Keratinocyte (primary cell): ENCODE measurements around the gene GALNT2.

Experiments used
- EZH2 ChIP-seq: IDR thresholded peaks from one replicate; pipeline ENCODE4 v1.6.1; 2012; ENCODE audit warnings: inconsistent platforms, mild to moderate bottlenecking, low read length, moderate library complexity
- TF ChIP-seq, protein P1 (sequence below), 3 experiments: IDR thresholded peaks in 1 of 3; conservative IDR thresholded peaks in 1 of 3; optimal IDR thresholded peaks in 1 of 3; 2 replicates in 2 of 3; 3 replicates in 1 of 3; pipeline versions ENCODE3 to v1.5.1; 2011; ENCODE audit warnings: low read length in 3 of 3, mild to moderate bottlenecking in 3 of 3, moderate library complexity in 2 of 3, control low read depth in 1 of 3, inconsistent platforms in 1 of 3; ENCODE audit not compliant: insufficient read depth in 2 of 3; ENCODE audit errors: extremely low read depth in 1 of 3

GRCh38 chr1:230261928-230262650, 195.1 kb downstream of the GALNT2 start:
- TF ChIP-seq, protein P1, sequence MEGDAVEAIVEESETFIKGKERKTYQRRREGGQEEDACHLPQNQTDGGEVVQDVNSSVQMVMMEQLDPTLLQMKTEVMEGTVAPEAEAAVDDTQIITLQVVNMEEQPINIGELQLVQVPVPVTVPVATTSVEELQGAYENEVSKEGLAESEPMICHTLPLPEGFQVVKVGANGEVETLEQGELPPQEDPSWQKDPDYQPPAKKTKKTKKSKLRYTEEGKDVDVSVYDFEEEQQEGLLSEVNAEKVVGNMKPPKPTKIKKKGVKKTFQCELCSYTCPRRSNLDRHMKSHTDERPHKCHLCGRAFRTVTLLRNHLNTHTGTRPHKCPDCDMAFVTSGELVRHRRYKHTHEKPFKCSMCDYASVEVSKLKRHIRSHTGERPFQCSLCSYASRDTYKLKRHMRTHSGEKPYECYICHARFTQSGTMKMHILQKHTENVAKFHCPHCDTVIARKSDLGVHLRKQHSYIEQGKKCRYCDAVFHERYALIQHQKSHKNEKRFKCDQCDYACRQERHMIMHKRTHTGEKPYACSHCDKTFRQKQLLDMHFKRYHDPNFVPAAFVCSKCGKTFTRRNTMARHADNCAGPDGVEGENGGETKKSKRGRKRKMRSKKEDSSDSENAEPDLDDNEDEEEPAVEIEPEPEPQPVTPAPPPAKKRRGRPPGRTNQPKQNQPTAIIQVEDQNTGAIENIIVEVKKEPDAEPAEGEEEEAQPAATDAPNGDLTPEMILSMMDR (optimal IDR thresholded peaks at IDR 0.05 in 1 of 3, IDR thresholded peaks at IDR 0.05 in 1 of 3, conservative IDR thresholded peaks at IDR 0.05 in 1 of 3; ENCODE audit: extremely low read depth in 1 of 3, insufficient read depth in 2 of 3, low read length in 3 of 3) = no peak
- no peak for TF ChIP-seq EZH2
